H1 (cell line): Measurements from ENCODE around the gene HOMER3. TPM values are rescaled to one million over a fixed set of nuclear protein-coding genes. Genes with fewer than 3 reads are reported as not detected.

Experiments
- CTCF ChIA-PET: fragments of 300-600 bp; sonication (Branson Sonifier 250); formaldehyde crosslinking; loops from one replicate; lab custom pipeline; 2021; ENCODE audit not compliant: partially characterized antibody; lab: Charles Lee
- POLR2A ChIA-PET: fragments of 300-600 bp; sonication (Branson Sonifier 250); formaldehyde crosslinking; loops from one replicate; lab custom pipeline; 2021; ENCODE audit warnings: inconsistent platforms; ENCODE audit not compliant: partially characterized antibody; lab: Charles Lee
- DNase-seq, 2 experiments: peaks; one replicate each; pipeline versions ENCODE4 v3.0.0 to v3.0.0-alpha.2; 2010 to 2022; ENCODE audit warnings: low spot score in 2 of 2, low read depth in 1 of 2, mixed read lengths in 1 of 2
- FAIRE-seq: peaks from 2 replicates; lab custom pipeline; 2011; peaks lifted over from hg19 to GRCh38; lab: Jason Lieb, UNC
- H2AFZ ChIP-seq: 2 replicates; pipeline ENCODE4 v1.8.1; 2012; ENCODE audit warnings: low read length, inconsistent platforms
- H2AK5ac ChIP-seq: 2 replicates; pipeline ENCODE4 v1.6.1; 2013; ENCODE audit warnings: low read depth, low read length
- H2BK120ac ChIP-seq: replicated peaks from 2 replicates; pipeline ENCODE3; 2013; ENCODE audit warnings: low read depth, low read length, inconsistent platforms
- H2BK12ac ChIP-seq: 2 replicates; pipeline ENCODE4 v1.6.1; 2013; ENCODE audit warnings: low read depth, low read length
- H2BK15ac ChIP-seq: 2 replicates; pipeline ENCODE4 v1.6.1; 2013; ENCODE audit warnings: low read length
- H2BK20ac ChIP-seq: 2 replicates; pipeline ENCODE4 v1.6.1; 2013; ENCODE audit warnings: low read length
- H2BK5ac ChIP-seq: 2 replicates; pipeline ENCODE4 v1.6.1; 2013; ENCODE audit warnings: low read depth, low read length
- H3K14ac ChIP-seq: 2 replicates; pipeline ENCODE4 v1.6.1; 2013; ENCODE audit warnings: inconsistent platforms; ENCODE audit not compliant: insufficient read length
- H3K18ac ChIP-seq: 2 replicates; pipeline ENCODE4 v1.6.1; 2013; ENCODE audit warnings: low read length; ENCODE audit errors: extremely low read depth
- H3K23ac ChIP-seq: 2 replicates; pipeline ENCODE4 v1.6.1; 2013; ENCODE audit warnings: inconsistent platforms; ENCODE audit not compliant: insufficient read length
- H3K23me2 ChIP-seq: 2 replicates; pipeline ENCODE4 v1.6.1; 2013; ENCODE audit warnings: low read depth, low read length
- H3K27ac ChIP-seq: 2 replicates; pipeline ENCODE4 v1.6.1; 2011; ENCODE audit warnings: low read depth, low read length, inconsistent platforms
- H3K27me3 ChIP-seq, 4 experiments: replicated peaks in 1 of 4; 1 replicate in 1 of 4; 2 replicates in 3 of 4; pipeline versions ENCODE4 v1.6.1 to v1.8.1; 2011 to 2013; ENCODE audit warnings: low read length in 3 of 4, mild to moderate bottlenecking in 3 of 4, inconsistent platforms in 2 of 4, mixed read lengths in 2 of 4, moderate library complexity in 1 of 4; ENCODE audit not compliant: control insufficient read depth in 3 of 4, insufficient read depth in 3 of 4; ENCODE audit errors: extremely low read depth in 1 of 4
- H3K36me3 ChIP-seq, 4 experiments: 2 replicates each; pipeline versions ENCODE4 v1.6.1 to v1.8.1; 2011 to 2013; ENCODE audit warnings: mild to moderate bottlenecking in 4 of 4, low read length in 3 of 4, moderate library complexity in 2 of 4, control low read depth in 1 of 4, inconsistent platforms in 1 of 4; ENCODE audit not compliant: insufficient read depth in 4 of 4, control insufficient read depth in 2 of 4
- H3K4ac ChIP-seq: replicated peaks from 2 replicates; pipeline ENCODE3; 2013; ENCODE audit warnings: low read length, low read depth, mixed read lengths, inconsistent platforms; ENCODE audit not compliant: insufficient read length
- H3K4me1 ChIP-seq, 4 experiments: replicated peaks in 1 of 4; 1 replicate in 1 of 4; 2 replicates in 3 of 4; pipeline versions ENCODE4 v1.6.1 to v1.8.1; 2011 to 2013; ENCODE audit warnings: low read length in 3 of 4, inconsistent platforms in 2 of 4, mixed read lengths in 1 of 4; ENCODE audit not compliant: insufficient read depth in 4 of 4, control insufficient read depth in 3 of 4
- H3K4me2 ChIP-seq, 2 experiments: 2 replicates each; pipeline versions ENCODE4 v1.6.1 to v1.8.1; 2011 to 2013; ENCODE audit warnings: low read depth in 2 of 2, low read length in 2 of 2, control low read depth in 1 of 2, inconsistent platforms in 1 of 2, mild to moderate bottlenecking in 1 of 2; ENCODE audit not compliant: insufficient read depth in 1 of 2
- H3K4me3 ChIP-seq, 4 experiments: fragments of 200-600, 300-600 bp in 1 of 4; sonication (generic), shearing (Covaris generic), sonication (Bioruptor Twin) in 1 of 4; 2 replicates each; pipeline versions ENCODE4 v1.5.1 to v1.8.1; 2011 to 2016; ENCODE audit warnings: low read length in 4 of 4, low read depth in 3 of 4, control low read depth in 2 of 4, inconsistent platforms in 2 of 4, mild to moderate bottlenecking in 2 of 4, mixed read lengths in 1 of 4, moderate library complexity in 1 of 4; ENCODE audit not compliant: insufficient read depth in 2 of 4; ENCODE audit errors: extremely low read depth in 1 of 4
- H3K56ac ChIP-seq: replicated peaks from 2 replicates; pipeline ENCODE3; 2013; ENCODE audit warnings: low read depth, mild to moderate bottlenecking, mixed read lengths, low read length, inconsistent platforms; ENCODE audit not compliant: insufficient read length
- H3K79me1 ChIP-seq: 2 replicates; pipeline ENCODE4 v1.6.1; 2013; ENCODE audit warnings: low read depth, low read length, control low read depth
- H3K79me2 ChIP-seq, 2 experiments: 2 replicates each; pipeline versions ENCODE4 v1.6.1 to v1.8.1; 2012 to 2013; ENCODE audit warnings: low read length in 2 of 2, mild to moderate bottlenecking in 2 of 2, inconsistent platforms in 1 of 2; ENCODE audit not compliant: insufficient read depth in 2 of 2, control insufficient read depth in 1 of 2
- H3K9ac ChIP-seq, 4 experiments: replicated peaks in 1 of 4; 1 replicate in 1 of 4; 2 replicates in 3 of 4; pipeline versions ENCODE4 v1.6.1 to v1.8.1; 2011 to 2013; ENCODE audit warnings: low read depth in 3 of 4, low read length in 3 of 4, control low read depth in 2 of 4, mild to moderate bottlenecking in 2 of 4, moderate library complexity in 2 of 4, inconsistent platforms in 1 of 4; ENCODE audit errors: extremely low read depth in 1 of 4
- H3K9me3 ChIP-seq, 2 experiments: 2 replicates each; pipeline versions ENCODE4 v1.6.1 to v1.8.1; 2012 to 2013; ENCODE audit warnings: mild to moderate bottlenecking in 2 of 2, moderate library complexity in 2 of 2, control low read depth in 1 of 2, inconsistent platforms in 1 of 2, low read depth in 1 of 2, low read length in 1 of 2, mixed read lengths in 1 of 2; ENCODE audit not compliant: insufficient read depth in 2 of 2
- H4K20me1 ChIP-seq, 2 experiments: replicated peaks in 1 of 2; 2 replicates each; pipeline versions ENCODE3 to v1.8.1; 2011 to 2013; ENCODE audit warnings: inconsistent platforms in 2 of 2, low read length in 2 of 2, mild to moderate bottlenecking in 1 of 2; ENCODE audit not compliant: insufficient read depth in 2 of 2, control insufficient read depth in 1 of 2
- H4K5ac ChIP-seq: 2 replicates; pipeline ENCODE4 v1.6.1; 2013; ENCODE audit warnings: low read length, low read depth, mixed read lengths, inconsistent platforms; ENCODE audit not compliant: insufficient read length
- H4K8ac ChIP-seq: 2 replicates; pipeline ENCODE4 v1.8.0; 2013; ENCODE audit warnings: mild to moderate bottlenecking, moderate library complexity, low read length, inconsistent platforms; ENCODE audit not compliant: insufficient read depth; ENCODE audit errors: extremely low read depth
- H4K91ac ChIP-seq: replicated peaks from 2 replicates; pipeline ENCODE3; 2013; ENCODE audit warnings: low read length, mixed read lengths, inconsistent platforms; ENCODE audit not compliant: insufficient read length
- RBBP5 ChIP-seq: IDR thresholded peaks from 2 replicates; pipeline ENCODE4 v1.7.1; 2012; ENCODE audit warnings: low read depth, mild to moderate bottlenecking, inconsistent platforms, low read length, moderate library complexity, borderline replicate concordance
- WGBS, 2 experiments: shearing (Covaris generic) in 1 of 2; methylation state at CpG; one replicate each; pipeline versions ENCODE4 v1.1.6 to v1.1.7; 2013 to 2015; ENCODE audit warnings: low lambda C conversion rate in 2 of 2, mixed read lengths in 2 of 2, inconsistent platforms in 1 of 2, low coverage in 1 of 2, missing lambda C conversion rate in 1 of 2; ENCODE audit not compliant: insufficient replicate concordance in 2 of 2, insufficient coverage in 1 of 2, insufficient read length in 1 of 2; ENCODE audit errors: extremely low coverage in 1 of 2, missing lambda C conversion rate in 1 of 2; 5-methylcytosine and 5-hydroxymethylcytosine counted together
- polyA plus RNA-seq, 7 experiments: library from polyadenylated mRNA; depleted of rRNA in 3 of 7; stranded (reverse) in 5 of 7; unstranded in 2 of 7; fragments of >200 nt in 5 of 7; fragments of 200-250 nt in 2 of 7; gene quantifications; 1 replicate in 5 of 7; 2 replicates in 1 of 7; 4 replicates in 1 of 7; pipeline versions ENCODE4 v1.2.1 to v1.2.3, GENCODE V29; 2011 to 2013; ENCODE audit warnings: missing spikeins in 2 of 7, mixed read lengths in 2 of 7
- total RNA-seq: library from RNA; stranded (reverse); fragmentation: NEBNext Ultra II Directional; extraction: Animal tissue kit (Norgen Biotek cat#: 25700); gene quantifications from 2 replicates; pipeline ENCODE4 v1.2.1, GENCODE V29; 2021

The HOMER3 gene
- total and polyA plus RNA-seq, 2 of the 8 experiments (the other 6 are each of a cell fraction or from before 2014, with no cell fraction given) = 28.3 to 41.6 TPM

GRCh38 chr19:18941628-18942354 is 774 bp upstream of the HOMER3 start:
- POLR2A ChIA-PET = interaction anchor here (0.5 to 2.2 kb wide), 9 partner anchors 10 to 194 kb away, joined by 3 to 8 read pairs (median 3); no protein-coding TSS in a partner anchor
- TF ChIP-seq RBBP5 = no peak

More at GRCh38 chr19:18941628-18942354, 774 bp upstream of the HOMER3 start:
- Histone ChIP-seq H2BK20ac (no peak overlapping the region), H3K27me3 (no peaks in the 10 kb centered on the region), H3K4me2 (peak overlapping the region; percentile 68 to 80), H3K9me3 (no peaks in the 10 kb centered on the region), H3K4ac (no peak overlapping the region), H3K56ac (no peak overlapping the region), H3K79me1 (peaks cover 3% of the 10 kb centered on the region; the same call in 1 of the 2 replicates), H3K18ac (peak overlapping the region; percentile 71), H4K20me1 (peaks cover 1 to 2% of the 10 kb centered on the region in 2 experiments), H4K91ac (peak overlapping the region; percentile 83), H3K23ac (no peak overlapping the region), H3K27ac (no peak overlapping the region), H2BK15ac (peak overlapping the region; percentile 4; the same call in 1 of the 2 replicates), H4K5ac (no peak overlapping the region), H2AK5ac (no peak overlapping the region; the same call in 1 of the 2 replicates), H3K14ac (no peak overlapping the region), H3K4me1 (peaks cover 5 to 18% (median 9%) of the 10 kb centered on the region in 4 experiments), H3K9ac (no peak overlapping the region), H3K23me2 (peaks cover 10% of the 10 kb centered on the region; the same call in 1 of the 2 replicates), H4K8ac (no peak overlapping the region), H2BK120ac (no peak overlapping the region), H2BK12ac (peak overlapping the region; percentile 52; the same call in 1 of the 2 replicates), H3K79me2 (peaks cover 0 to 5% of the 10 kb centered on the region in 2 experiments; a peak in 1 of 4 replicates), H3K36me3 (peaks cover 2 to 18% (median 4%) of the 10 kb centered on the region in 4 experiments; a peak in 4 of 8 replicates), H2BK5ac (no peak overlapping the region), H2AFZ (no peak overlapping the region), H3K4me3 (peak overlapping the region; percentile 25 to 48 (median 36); a peak in 6 of 8 replicates)
- CTCF ChIA-PET = interaction anchor here (0.6 to 1.3 kb wide), 4 partner anchors 43 to 402 kb away, joined by 3 read pairs; no protein-coding TSS in a partner anchor
- 74% methylated on average over 18 of the region's 18 CpGs; no CpG with 5 or more reads in 1 of the 2 experiments for WGBS, 2 experiments
- FAIRE-seq (no peak), DNase-seq (peak in 1 of 2 experiments; percentile 59)
